Mesendoderm (in vitro differentiated cells): ENCODE data around the gene SNX3.
"Not testable (repeated sequence)": the region's sequence is repeated elsewhere in the genome, so short reads cannot be mapped to it uniquely, and the experiment has no call there.

Experiments used
- DNase-seq: peaks from one replicate; pipeline ENCODE4 v3.0.0; 2013
- H2AK5ac ChIP-seq: 2 replicates; pipeline ENCODE4 v1.6.1; 2013; ENCODE audit warnings: low read length, inconsistent platforms
- H2BK120ac ChIP-seq: 2 replicates; pipeline ENCODE4 v1.6.1; 2013; ENCODE audit warnings: low read depth, mild to moderate bottlenecking, low read length, moderate library complexity, mixed read lengths
- H2BK15ac ChIP-seq: replicated peaks from 2 replicates; pipeline ENCODE4 v1.6.1; 2013; ENCODE audit warnings: low read depth, mild to moderate bottlenecking, moderate library complexity
- H2BK5ac ChIP-seq: 2 replicates; pipeline ENCODE4 v1.6.1; 2013; ENCODE audit warnings: low read length, inconsistent platforms
- H3K18ac ChIP-seq: 2 replicates; pipeline ENCODE4 v1.6.1; 2013; ENCODE audit warnings: mild to moderate bottlenecking, low read length, mixed read lengths
- H3K23ac ChIP-seq: one replicate; pipeline ENCODE4 v1.6.1; 2013; ENCODE audit warnings: low read length
- H3K27ac ChIP-seq: 2 replicates; pipeline ENCODE4 v1.5.1; 2013; ENCODE audit warnings: low read depth, mild to moderate bottlenecking, inconsistent platforms, low read length, moderate library complexity
- H3K27me3 ChIP-seq: 2 replicates; pipeline ENCODE4 v1.6.1; 2013; ENCODE audit warnings: low read length, control low read depth, mild to moderate bottlenecking, inconsistent platforms; ENCODE audit not compliant: insufficient read depth, poor library complexity
- H3K36me3 ChIP-seq: 2 replicates; pipeline ENCODE4 v1.6.1; 2013; ENCODE audit warnings: low read length, inconsistent platforms; ENCODE audit not compliant: control insufficient read depth, insufficient read depth
- H3K4ac ChIP-seq: one replicate; pipeline ENCODE4 v1.6.1; 2013; ENCODE audit warnings: low read depth, mild to moderate bottlenecking, low read length, moderate library complexity
- H3K4me1 ChIP-seq: 2 replicates; pipeline ENCODE4 v1.6.1; 2013; ENCODE audit warnings: low read depth, low read length, inconsistent platforms; ENCODE audit not compliant: control insufficient read depth
- H3K4me2 ChIP-seq: 2 replicates; pipeline ENCODE4 v1.6.1; 2013; ENCODE audit warnings: low read length
- H3K4me3 ChIP-seq: 2 replicates; pipeline ENCODE4 v1.5.1; 2013; ENCODE audit warnings: mild to moderate bottlenecking, low read length
- H3K56ac ChIP-seq: one replicate; pipeline ENCODE4 v1.6.1; 2013; ENCODE audit warnings: low read length
- H3K79me1 ChIP-seq: 2 replicates; pipeline ENCODE4 v1.6.1; 2013; ENCODE audit warnings: low read length, inconsistent platforms
- H3K79me2 ChIP-seq: 2 replicates; pipeline ENCODE4 v1.6.1; 2013; ENCODE audit warnings: mild to moderate bottlenecking, low read length; ENCODE audit not compliant: control insufficient read depth, insufficient read depth
- H3K9ac ChIP-seq: 2 replicates; pipeline ENCODE4 v1.6.1; 2013; ENCODE audit warnings: low read length, inconsistent platforms
- H4K5ac ChIP-seq: one replicate; pipeline ENCODE4 v1.6.1; 2013; ENCODE audit warnings: low read length
- H4K8ac ChIP-seq: one replicate; pipeline ENCODE4 v1.6.1; 2013; ENCODE audit warnings: low read depth, mild to moderate bottlenecking, control low read depth, low read length, moderate library complexity
- WGBS: extraction: QIAGEN DNeasy Blood & Tissue Kit; methylation state at CpG from one replicate; pipeline ENCODE4 v1.1.7; 2013; ENCODE audit warnings: low lambda C conversion rate, missing lambda C conversion rate; ENCODE audit not compliant: insufficient coverage; ENCODE audit errors: extremely low coverage; 5-methylcytosine and 5-hydroxymethylcytosine counted together

Gene SNX3

GRCh38 chr6:108275976-108276375 lies 15.1 kb upstream of the SNX3 start:
- H3K4me1 ChIP-seq = no peaks in the 10 kb centered on the region
- H4K8ac ChIP-seq = no peak overlapping the region
- no peak overlapping the region for H3K9ac ChIP-seq
- H2BK5ac ChIP-seq = no peak overlapping the region
- H3K56ac ChIP-seq = no peak overlapping the region
- H3K23ac ChIP-seq = no peak overlapping the region
- no peak overlapping the region for H3K18ac ChIP-seq
- H3K27ac ChIP-seq = no peak overlapping the region
- no peak overlapping the region for H2BK15ac ChIP-seq
- no peak overlapping the region for H2AK5ac ChIP-seq
- no peak for DNase-seq
- no peak overlapping the region for H3K4me3 ChIP-seq
- no peaks in the 10 kb centered on the region for H3K36me3 ChIP-seq
- no peak overlapping the region for H2BK120ac ChIP-seq
- H3K79me2 ChIP-seq = no peaks in the 10 kb centered on the region
- H3K4me2 ChIP-seq = no peak overlapping the region
- no peak overlapping the region for H3K4ac ChIP-seq
- no peak overlapping the region for H4K5ac ChIP-seq
- no peaks in the 10 kb centered on the region for H3K27me3 ChIP-seq
- no CpG with 5 or more reads among the region's 2 CpGs for WGBS
- no peaks in the 10 kb centered on the region for H3K79me1 ChIP-seq

DNA sequence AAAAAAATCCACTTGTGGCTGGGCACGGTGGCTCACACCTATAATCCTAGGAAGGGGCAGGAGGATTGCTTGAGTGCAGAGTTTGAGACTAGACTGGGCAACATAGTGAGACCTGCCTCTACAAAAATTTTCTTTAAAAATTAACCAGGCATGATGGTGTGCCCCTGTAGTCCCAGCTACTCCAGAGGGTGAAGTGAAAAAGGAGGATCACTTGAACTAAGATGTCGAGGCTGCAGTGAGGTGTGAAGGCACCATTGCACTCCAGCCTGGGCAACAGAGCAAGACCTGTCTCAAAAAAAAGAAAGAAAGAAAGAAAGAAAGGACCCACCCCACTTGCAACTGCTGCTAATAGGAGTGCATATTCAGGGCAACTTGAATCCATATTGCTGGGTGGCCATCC lies 13.7 kb upstream of the SNX3 start:
- no peak overlapping the region for H3K27ac ChIP-seq
- no peaks in the 10 kb centered on the region for H3K79me1 ChIP-seq
- H2BK5ac ChIP-seq = no peak overlapping the region
- no peaks in the 10 kb centered on the region for H3K36me3 ChIP-seq
- H4K8ac ChIP-seq = no peak overlapping the region
- H3K4me1 ChIP-seq = no peaks in the 10 kb centered on the region
- H2AK5ac ChIP-seq = no peak overlapping the region
- H3K27me3 ChIP-seq = no peaks in the 10 kb centered on the region
- no peak overlapping the region for H2BK120ac ChIP-seq
- H4K5ac ChIP-seq = no peak overlapping the region
- no peak overlapping the region for H3K4me2 ChIP-seq
- H3K18ac ChIP-seq = no peak overlapping the region
- no peak for DNase-seq
- H3K9ac ChIP-seq = no peak overlapping the region
- H3K56ac ChIP-seq = no peak overlapping the region
- no CpG with 5 or more reads among the region's 2 CpGs for WGBS
- H3K4me3 ChIP-seq = no peak overlapping the region
- no peak overlapping the region for H2BK15ac ChIP-seq
- H3K79me2 ChIP-seq = no peaks in the 10 kb centered on the region
- no peak overlapping the region for H3K23ac ChIP-seq
- H3K4ac ChIP-seq = no peak overlapping the region

GRCh38 chr6:108269955-108270354 lies 9.1 kb upstream of the SNX3 start:
- H3K79me1 ChIP-seq, H3K4me2 ChIP-seq, H3K36me3 ChIP-seq, H3K56ac ChIP-seq, H3K27me3 ChIP-seq, H2AK5ac ChIP-seq, DNase-seq, H4K5ac ChIP-seq, H4K8ac ChIP-seq, H3K23ac ChIP-seq, H3K4me1 ChIP-seq, H2BK15ac ChIP-seq, H3K79me2 ChIP-seq, H3K4ac ChIP-seq, H3K9ac ChIP-seq, H3K18ac ChIP-seq, H2BK5ac ChIP-seq, H3K27ac ChIP-seq, H3K4me3 ChIP-seq, H2BK120ac ChIP-seq: not testable (repeated sequence)
- WGBS = no CpG with 5 or more reads among the region's 31 CpGs

- no peak overlapping the region for H2BK15ac ChIP-seq
- no peak overlapping the region for H3K4me2 ChIP-seq
- no CpG with 5 or more reads among the region's 3 CpGs for WGBS
- DNase-seq = no peak
- H4K8ac ChIP-seq = no peak overlapping the region
- H2BK5ac ChIP-seq = no peak overlapping the region
- no peak overlapping the region for H3K4ac ChIP-seq
- H3K4me1 ChIP-seq = no peaks in the 10 kb centered on the region
- no peak overlapping the region for H2AK5ac ChIP-seq
- no peak overlapping the region for H3K56ac ChIP-seq
- no peak overlapping the region for H3K27ac ChIP-seq
- no peaks in the 10 kb centered on the region for H3K79me2 ChIP-seq
- no peak overlapping the region for H4K5ac ChIP-seq
- H3K79me1 ChIP-seq = no peaks in the 10 kb centered on the region
- H3K23ac ChIP-seq = no peak overlapping the region
- no peak overlapping the region for H3K4me3 ChIP-seq
- no peak overlapping the region for H3K18ac ChIP-seq
- H3K36me3 ChIP-seq = no peaks in the 10 kb centered on the region
- H2BK120ac ChIP-seq = no peak overlapping the region
- H3K9ac ChIP-seq = no peak overlapping the region
- no peaks in the 10 kb centered on the region for H3K27me3 ChIP-seq
Measured at GRCh38 chr6:108268845-108269244, 8.0 kb upstream of the SNX3 start.

DNA sequence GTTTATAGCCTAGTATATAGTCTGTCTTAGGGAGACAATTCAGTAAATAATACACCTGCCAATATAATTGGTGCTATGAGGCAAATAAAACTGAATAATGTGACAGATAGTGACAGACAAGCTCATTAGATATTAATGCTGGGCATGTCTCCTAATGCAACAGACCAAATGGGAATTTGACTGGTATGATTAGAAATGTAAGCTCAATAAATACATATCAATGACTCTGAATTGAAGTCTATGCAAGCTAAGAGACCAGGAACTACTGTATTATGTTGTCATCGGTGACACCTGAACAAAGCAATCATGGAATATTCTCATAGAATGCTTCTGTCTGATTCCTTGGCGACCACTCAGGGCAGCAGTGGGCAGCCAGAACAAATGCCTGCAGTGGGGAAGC lies 2.5 kb upstream of the SNX3 start:
- no peak overlapping the region for H4K8ac ChIP-seq
- H2BK120ac ChIP-seq = no peak overlapping the region
- H3K18ac ChIP-seq = no peak overlapping the region
- H3K9ac ChIP-seq = no peak overlapping the region
- H3K79me2 ChIP-seq = no peaks in the 10 kb centered on the region
- H4K5ac ChIP-seq = no peak overlapping the region
- H3K4me1 ChIP-seq = no peaks in the 10 kb centered on the region
- no peak overlapping the region for H3K27ac ChIP-seq
- H3K4ac ChIP-seq = no peak overlapping the region
- H3K23ac ChIP-seq = no peak overlapping the region
- peaks cover 2% of the 10 kb centered on the region for H3K79me1 ChIP-seq
- no CpG with 5 or more reads among the region's 2 CpGs for WGBS
- H3K36me3 ChIP-seq = no peaks in the 10 kb centered on the region
- no peak for DNase-seq
- no peak overlapping the region for H2AK5ac ChIP-seq
- no peak overlapping the region for H2BK5ac ChIP-seq
- H3K27me3 ChIP-seq = no peaks in the 10 kb centered on the region
- no peak overlapping the region for H3K4me2 ChIP-seq
- no peak overlapping the region for H3K56ac ChIP-seq
- no peak overlapping the region for H2BK15ac ChIP-seq
- H3K4me3 ChIP-seq = no peak overlapping the region

- no peaks in the 10 kb centered on the region for H3K36me3 ChIP-seq
- H3K18ac ChIP-seq = peak overlapping the region; percentile 63
- H3K27me3 ChIP-seq = no peaks in the 10 kb centered on the region
- H4K5ac ChIP-seq = no peak overlapping the region
- H3K9ac ChIP-seq = peak overlapping the region; percentile 84
- no peaks in the 10 kb centered on the region for H3K4me1 ChIP-seq
- peak overlapping the region; percentile 35 for H3K27ac ChIP-seq
- peak overlapping the region; percentile 88 for H3K4me2 ChIP-seq
- no peak overlapping the region for H2AK5ac ChIP-seq
- peaks cover 2% of the 10 kb centered on the region for H3K79me1 ChIP-seq
- peaks cover 2% of the 10 kb centered on the region for H3K79me2 ChIP-seq
- WGBS = no CpG with 5 or more reads among the region's 29 CpGs
- H2BK5ac ChIP-seq = no peak overlapping the region
- H2BK15ac ChIP-seq = no peak overlapping the region
- H3K4me3 ChIP-seq = peak overlapping the region; percentile 79
- no peak overlapping the region for H3K4ac ChIP-seq
- H4K8ac ChIP-seq = no peak overlapping the region
- H2BK120ac ChIP-seq = no peak overlapping the region
- peak overlapping the region; percentile 16 for H3K23ac ChIP-seq
- H3K56ac ChIP-seq = peak overlapping the region; percentile 59
- DNase-seq = peak; percentile 76
Measured at GRCh38 chr6:108260126-108260808, 573 bp downstream of the SNX3 start.
